Activated T-cell treated with anti-CD3 and anti-CD28 coated beads for 1 hour (primary cell): ENCODE data around the gene PANX1.
"Not testable (repeated sequence)": the region's sequence is repeated elsewhere in the genome, so short reads cannot be mapped to it uniquely, and the experiment has no call there.

Source experiments
- DNase-seq: peaks from one replicate; pipeline ENCODE4 v3.0.0-alpha.2; 2020; ENCODE audit warnings: low read depth

PANX1 gene

DNA sequence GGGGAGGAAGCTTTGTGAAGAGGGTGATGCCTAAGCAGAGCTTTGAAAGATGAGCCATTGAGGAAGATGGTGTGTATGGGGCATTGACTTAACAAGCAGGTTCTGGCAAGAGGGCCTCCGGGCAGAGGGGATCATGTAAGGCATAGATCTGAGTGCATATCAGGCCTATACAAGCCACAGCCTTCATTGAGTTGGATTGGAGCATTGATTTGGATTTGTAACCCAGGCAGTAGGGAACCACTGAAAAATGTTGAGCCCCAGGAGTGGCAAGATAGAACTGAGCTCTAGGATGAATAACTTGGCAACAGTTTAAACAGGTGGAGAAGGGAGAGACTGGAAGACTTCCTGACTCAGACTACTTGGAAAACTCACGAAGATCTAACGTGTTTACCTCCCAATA lies 21.4 kb downstream of the PANX1 start:
- no peak for DNase-seq

DNA sequence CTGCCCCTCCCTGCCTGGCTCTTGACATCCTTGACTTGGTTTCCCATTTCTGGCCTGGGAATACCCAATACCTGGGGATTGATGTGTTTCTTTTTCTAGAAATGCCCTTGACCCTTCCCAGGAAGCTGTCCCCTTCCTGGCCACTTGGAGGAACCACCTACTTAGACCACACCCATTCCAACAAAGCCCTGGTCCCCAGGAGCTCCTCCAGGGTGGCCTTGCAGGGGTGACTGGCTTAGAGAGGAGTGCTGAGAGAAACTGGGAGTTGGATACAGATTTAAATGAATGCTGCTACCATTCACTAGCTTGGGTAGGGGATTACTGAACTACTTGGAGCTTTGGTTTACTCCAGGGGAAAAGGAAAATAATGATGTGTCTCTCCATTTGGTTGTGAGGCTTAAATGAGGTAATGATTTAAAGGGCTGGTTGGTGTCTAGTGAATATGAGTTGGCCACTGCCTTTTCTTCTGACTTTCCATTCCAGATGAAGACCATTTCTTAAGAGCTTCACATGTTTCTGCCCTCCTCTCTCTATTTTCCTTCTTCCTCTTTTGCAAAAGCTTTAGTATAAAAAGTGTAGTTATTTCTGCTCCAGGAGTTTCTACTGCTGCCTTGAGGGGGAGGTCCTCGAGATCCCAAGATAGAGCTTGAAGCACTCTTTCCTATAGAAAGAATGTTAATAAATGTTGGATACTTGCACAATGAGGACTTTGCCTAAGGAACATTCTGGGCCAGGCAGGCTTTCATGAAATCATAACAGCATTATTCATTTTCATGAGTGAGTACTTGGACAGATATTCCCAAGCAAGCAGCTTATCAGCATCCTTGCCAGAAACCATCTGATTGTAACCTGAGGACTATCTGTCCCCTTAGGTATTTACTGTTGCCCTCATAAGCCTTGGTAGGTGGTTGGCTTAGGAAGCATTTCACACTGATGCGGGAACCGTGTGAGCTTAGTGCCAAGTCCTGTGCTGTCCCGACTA lies 22.4 kb downstream of the PANX1 start:
- no peak for DNase-seq

DNA sequence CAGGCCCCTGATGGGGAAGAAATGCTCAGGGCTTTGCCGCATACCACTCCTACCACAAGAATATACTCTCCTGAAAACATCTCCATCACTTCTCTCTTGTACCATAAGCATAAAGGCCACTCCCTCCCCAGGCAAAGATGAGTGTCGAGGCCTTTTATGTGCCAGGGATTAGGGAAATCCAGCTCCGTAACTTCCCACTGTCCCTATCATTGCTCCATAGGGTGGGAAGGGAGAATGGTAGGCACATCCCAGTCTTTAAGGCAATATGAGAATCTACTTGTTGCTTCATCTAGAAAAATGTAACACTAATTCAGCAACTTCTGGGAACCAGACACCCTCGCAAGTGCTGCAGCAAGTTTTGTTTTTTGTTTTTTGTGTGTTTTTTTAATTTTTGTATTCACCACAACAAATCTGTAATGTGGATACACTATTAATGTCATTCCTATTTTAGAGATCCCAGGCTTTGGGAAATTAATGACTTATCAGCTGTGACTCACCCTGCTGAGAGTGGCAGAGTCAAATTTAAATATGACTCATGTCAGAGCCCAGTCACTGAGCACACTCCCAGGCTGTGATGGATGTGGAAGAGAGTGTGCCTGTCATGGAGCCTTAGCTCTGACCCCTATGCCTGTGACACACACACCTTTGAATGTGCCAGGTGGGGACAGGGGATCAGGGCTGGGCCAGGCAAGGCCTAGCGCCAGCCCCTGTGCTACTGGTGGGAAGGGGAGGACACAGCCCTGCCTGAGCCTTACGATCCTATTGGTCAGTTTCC lies 23.4 kb downstream of the PANX1 start:
- DNase-seq, result no peak

DNA sequence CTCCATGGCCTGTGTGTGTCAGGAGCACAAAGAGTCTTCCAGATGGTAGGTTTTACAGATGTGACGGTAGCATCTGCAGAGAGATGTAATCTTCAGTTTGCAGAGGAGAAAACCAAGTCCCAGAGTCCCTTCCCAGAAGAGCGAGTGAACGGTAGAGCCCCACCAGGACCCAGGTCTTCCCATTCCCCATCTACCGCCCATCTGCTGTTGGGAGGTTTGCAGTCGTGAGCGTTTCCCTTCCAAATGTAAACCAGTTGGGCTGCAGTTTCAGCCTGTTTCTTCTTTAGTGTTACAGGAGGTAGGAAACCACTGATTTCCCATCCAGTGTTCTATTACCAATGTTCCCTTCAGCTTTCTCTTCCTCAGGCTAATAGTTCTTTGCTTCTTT lies 24.0 kb downstream of the PANX1 start:
- DNase-seq, result no peak

DNA sequence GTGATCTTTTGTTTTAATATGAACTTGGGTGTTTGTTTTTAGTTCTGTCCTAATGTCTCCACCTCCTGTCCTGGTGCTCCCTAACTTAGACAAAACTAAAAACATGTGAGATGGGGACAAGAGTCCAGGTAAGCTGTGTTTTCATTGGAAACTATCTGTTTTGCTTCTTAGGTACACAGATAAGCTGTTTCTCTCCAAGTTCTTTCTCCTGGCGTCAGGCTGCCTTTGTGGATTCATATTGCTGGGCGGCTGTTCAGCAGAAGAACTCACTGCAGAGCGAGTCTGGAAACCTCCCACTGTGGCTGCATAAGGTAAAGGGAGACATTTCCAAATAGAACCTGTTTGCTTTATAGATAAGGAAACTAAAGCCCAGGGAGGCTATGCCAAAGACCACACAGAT lies 24.7 kb downstream of the PANX1 start:
- DNase-seq, result no peak

DNA sequence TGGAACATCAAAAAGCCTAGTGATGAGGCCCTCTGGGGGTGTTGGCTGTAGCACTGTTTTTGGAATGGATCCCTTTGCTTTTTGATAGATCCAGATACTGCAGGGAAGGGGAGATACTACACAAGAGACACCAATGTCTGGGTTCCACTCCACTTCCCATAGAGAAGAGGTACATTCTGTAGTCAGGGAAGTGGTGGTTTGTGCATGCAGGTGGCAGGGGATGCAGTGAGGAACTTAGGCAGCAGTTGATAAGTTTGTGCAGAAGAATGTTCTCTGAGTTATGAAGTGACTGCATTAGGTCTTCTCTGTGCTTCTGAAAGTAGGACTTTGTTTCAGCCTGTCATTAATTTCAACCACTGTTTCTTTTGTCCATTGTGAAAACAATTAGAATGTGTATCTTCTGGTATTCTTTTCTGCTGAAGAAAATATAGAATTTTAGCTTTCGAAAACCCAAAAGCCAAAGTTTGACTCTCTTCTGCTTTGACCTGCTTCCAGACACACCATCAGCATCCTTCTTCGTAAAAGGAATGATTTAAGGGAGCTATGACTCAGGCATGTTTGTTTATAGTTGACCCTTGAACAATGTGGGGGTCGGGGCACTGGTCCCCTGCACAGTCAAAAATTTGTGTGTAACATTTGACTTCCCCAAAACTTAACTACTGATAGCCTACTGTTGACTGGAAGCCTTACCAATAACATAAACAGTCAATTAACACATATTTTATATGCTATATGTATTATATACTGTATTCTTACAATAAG lies 25.6 kb downstream of the PANX1 start:
- no peak for DNase-seq

DNA sequence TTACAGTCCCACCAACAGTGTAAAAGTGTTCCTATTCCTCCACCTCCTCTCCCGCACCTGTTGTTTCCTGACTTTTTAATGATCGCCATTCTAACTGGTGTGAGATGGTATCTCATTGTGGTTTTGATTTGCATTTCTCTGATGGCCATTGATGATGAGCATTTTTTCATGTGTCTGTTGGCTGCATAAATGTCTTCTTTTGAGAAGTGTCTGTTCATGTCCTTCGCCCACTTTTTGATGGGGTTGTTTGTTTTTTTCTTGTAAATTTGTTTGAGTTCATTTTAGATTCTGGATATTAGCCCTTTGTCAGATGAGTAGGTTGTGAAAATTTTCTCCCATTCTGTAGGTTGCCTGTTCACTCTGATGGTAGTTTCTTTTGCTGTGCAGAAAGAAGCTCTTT lies 28.7 kb downstream of the PANX1 start:
- not testable (repeated sequence) for DNase-seq

DNA sequence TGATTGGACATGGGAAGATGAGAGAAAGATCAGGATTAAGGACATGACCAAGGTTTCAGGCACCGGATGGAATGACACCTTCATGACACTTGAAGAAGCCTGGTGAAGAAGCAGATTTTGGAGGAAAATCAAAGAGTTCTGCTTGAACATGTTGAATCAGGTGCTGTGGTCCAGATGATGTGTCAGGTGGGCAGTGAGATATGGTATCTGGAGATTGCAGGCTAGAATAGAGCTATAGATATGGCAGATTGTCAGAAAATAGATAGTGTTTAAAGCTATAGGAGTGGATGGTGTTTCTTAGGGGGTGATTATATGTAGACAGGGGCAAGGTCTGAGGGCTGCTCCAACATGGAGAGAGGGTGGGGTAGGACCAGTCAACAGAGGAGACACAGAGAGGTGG lies 40.2 kb downstream of the PANX1 start:
- DNase-seq, result no peak

DNA sequence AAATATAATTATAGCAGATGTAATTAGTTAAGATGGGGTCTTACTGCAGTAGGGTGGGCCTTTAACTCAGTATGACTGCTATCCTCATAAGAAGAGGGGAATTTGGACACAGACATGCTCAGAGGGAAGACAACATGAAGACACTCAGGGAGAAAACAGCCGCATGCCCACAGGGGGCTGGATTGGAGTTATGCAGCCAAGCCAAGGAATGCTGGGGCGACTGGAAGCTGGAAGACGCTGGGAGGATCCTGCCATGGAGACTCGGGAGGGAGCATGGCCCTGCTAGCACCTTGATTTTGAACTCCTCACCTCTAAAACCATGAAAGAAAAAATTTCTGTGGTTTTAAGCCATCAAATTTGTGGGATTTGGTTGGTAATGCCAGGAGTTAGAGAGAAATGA lies 40.9 kb downstream of the PANX1 start:
- DNase-seq, result no peak

DNA sequence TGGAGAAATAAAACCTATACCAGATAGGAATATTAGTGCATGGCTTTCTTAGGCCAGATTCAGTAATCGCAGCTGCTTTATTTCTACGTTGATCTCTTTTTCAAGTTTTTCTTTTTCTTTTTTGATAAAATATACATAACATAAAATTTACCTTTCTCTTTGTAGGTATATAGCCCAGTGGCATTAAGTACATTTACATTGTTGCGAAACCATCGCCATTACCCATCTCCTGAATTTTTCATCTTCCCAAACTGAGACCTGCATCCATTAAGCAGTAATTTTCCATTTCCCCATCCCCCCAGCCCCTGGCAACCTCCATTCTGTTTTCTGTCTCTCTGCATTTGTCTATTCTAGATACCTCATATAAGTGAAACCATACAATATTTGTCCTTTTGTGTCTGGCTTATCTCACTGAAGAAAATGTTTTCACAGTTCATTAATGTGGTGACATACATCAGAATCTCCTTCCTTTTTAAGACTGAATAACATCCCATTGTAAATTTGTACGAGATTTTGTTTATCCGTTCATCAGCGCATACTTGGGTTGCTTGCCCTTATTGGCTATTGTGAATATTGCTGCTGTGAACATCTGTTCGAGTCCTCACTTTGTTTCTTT lies 41.4 kb downstream of the PANX1 start:
- DNase-seq, result no peak

DNA sequence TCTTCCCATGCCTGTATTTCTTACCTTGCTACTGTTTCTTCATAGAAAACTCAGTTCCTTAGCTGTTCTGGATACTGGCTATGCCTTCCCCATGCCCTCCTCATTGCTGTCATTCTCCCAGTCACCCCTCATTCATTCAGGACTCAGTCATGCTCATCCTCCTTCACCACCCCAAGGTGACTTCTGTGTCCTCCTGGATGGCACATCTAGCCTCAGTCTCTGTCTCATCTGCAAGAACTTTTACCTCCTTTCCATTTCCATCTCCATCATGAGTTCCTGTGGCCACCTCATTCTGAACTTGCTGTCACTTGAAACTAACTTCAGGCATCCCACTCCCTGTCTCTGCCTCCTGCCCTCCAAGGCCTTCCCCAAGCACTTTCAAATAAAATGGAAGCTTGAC lies 42.3 kb downstream of the PANX1 start:
- no peak for DNase-seq

DNA sequence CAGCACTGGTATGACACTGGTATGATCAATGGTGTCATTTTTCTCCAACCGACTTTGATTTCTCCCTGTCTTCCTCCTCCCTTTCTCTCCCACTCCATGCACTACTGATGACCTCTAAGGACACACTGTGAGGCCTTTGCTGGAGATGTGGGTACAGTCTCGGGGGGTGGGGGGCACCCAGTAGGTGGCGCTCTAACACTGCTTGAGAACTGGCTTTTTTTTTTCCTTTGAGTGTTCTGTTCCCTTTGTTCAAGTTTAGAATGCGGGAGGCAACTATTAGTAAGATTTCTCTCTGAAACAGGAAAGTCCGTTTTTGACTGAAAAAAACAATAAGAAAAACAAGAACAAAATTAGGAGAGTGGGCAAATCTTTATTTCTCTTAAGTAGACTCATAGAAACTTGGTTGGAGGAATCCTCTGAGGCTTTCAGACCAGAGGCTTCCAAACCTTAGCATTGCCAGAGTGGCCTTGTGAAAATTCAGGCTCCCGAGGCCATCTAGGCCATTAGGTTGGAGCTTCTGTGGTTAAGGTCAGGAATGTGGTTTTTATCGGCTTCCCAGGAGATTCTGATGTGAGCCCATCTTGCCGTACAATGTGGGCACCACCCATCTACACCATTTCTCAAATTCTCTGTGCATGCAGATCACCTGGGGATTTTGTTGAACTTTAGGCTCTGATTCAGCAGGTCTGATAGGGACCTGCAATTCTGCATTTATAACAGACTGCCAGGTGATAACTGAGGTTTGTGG lies 43.2 kb downstream of the PANX1 start:
- DNase-seq, result peak; percentile 17

DNA sequence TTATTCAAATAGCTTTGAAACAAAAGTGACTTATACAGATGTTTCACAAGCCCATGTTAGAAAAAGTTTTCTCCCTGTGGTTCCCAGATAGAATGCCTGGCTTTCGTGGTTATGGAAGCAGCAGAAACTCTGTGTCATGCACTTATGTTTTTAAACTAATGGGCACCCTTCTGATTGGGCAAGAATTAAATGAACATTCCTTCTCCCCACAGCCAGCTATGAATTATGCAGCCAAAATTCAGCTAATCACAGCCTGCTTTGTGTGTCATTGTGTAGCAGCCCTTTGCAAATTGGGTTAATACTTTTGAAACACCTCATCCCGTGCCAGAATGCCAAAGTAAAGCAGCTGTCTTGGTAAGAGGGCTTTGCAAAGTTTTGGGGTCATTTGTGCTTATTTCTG lies 46.9 kb downstream of the PANX1 start:
- no peak for DNase-seq

DNA sequence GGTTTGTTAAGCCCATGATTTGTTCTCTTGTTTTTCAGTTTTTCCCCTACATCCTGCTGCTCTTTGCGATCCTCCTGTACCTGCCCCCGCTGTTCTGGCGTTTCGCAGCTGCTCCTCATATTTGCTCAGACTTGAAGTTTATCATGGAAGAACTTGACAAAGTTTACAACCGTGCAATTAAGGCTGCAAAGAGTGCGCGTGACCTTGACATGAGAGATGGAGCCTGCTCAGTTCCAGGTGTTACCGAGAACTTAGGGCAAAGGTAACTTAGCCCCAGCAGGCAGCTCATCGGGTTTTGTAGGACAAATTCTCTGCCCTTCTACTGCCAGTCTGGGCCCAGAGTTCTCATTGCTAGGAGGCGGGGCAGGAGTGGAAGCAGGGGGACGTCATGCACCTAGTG lies 49.7 kb downstream of the PANX1 start:
- no peak for DNase-seq

DNA sequence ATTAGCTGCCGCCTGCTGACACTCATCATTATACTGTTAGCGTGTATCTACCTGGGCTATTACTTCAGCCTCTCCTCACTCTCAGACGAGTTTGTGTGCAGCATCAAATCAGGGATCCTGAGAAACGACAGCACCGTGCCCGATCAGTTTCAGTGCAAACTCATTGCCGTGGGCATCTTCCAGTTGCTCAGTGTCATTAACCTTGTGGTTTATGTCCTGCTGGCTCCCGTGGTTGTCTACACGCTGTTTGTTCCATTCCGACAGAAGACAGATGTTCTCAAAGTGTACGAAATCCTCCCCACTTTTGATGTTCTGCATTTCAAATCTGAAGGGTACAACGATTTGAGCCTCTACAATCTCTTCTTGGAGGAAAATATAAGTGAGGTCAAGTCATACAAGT lies 51.1 kb downstream of the PANX1 start:
- no peak for DNase-seq

DNA sequence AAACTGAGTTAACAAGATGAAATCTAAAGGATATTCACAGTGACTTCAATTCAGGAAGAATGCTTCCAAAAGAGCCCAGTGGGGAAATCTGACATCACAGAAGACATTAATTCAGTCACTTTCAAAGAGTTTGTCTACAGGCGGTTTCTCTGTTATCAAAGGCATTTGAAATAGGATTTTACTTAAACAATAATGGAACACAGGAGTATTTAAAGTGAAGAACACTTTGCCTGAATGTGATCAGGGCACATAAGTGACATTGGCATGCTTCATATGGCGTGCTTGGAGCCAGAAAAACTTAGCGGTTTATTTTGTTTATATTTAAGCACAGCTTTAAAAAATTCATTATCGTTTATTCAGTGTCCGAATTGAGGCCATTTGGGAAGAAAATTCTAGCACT lies 52.9 kb downstream of the PANX1 start:
- no peak for DNase-seq

DNA sequence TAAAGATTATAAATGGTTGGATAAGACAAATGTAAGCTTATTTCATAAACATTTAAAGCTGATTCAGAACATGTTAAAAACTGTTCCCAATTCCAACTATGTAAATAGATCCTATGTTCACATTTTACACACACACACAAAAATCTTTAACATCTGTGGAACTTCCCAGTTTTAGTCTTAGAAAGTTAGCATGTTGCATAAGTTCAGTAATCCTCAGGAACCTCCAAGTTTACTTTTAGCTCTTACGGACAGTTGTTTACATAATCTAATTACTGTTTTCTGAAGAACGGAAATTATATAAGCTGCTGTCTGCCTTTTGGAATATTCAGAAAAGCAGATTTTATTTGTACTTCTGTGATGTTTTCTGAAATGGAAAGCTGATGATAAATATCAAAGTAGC lies 53.3 kb downstream of the PANX1 start:
- DNase-seq, result no peak

DNA sequence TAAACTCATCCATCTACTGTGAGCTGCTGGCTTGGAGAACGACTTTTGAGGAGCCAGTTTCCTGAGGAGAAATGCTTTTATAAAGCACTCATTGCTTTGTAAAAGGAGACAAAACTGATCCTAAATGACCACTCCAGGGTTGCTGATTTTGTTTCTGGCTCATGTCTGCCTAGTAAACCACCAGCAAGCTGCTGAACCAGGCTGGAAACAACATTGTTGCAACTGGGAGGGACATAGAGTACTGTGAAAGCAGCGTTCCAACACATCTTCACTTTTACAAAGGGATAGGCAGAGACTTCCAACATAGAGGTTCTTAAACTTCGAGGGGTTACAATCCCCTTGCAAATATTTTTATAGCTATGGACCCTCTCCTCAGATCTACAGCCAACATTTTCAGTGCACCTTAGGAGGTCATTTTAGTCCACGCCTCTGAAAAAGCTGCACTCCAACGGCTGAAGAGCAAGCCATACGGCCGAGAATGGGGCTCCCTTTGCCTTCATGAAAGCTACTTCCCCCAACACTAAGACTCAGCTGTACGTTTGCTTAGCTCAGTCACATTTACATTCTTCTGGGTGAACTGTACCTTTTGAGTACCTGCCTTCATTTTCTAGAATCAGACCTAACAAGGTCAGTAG lies 54.7 kb downstream of the PANX1 start:
- DNase-seq, result no peak

DNA sequence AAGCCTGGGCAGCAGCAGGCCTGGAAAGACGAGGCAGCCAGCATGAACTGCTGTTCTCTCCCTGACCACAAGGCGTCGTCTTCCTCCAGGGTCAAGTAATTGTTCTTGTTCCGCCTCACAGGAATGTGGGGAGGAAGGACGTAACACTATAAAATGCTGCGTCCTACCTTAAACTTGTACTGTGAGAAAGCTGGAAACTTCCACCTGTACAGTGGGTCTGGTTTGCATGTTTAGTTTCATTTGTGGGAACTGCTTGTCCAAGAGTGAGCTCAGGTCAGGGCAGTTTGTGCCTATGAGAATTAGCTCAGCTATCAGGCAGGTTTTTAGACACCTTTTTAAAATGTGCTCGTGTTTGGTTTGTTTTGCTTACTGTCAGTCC lies 55.2 kb downstream of the PANX1 start:
- DNase-seq, result no peak

DNA sequence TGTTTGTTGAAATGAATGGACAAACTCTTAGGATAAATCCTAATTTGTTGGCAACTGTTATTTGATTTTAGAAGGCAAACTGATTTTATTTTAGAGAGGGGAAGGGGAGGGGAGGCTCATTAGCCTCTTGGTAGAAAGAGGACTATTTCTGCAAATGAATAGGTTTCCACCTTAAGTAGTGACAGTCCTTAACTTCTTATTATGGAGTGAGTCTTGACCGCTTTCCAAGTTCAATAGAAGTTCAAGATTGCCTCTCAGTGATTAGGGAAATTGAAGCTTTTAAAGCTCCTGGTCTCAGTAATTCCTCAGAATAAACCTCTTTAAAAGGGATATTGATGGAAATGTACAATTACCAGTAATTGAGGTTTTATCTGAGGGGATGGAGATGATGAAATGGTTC lies 55.7 kb downstream of the PANX1 start:
- no peak for DNase-seq

DNA sequence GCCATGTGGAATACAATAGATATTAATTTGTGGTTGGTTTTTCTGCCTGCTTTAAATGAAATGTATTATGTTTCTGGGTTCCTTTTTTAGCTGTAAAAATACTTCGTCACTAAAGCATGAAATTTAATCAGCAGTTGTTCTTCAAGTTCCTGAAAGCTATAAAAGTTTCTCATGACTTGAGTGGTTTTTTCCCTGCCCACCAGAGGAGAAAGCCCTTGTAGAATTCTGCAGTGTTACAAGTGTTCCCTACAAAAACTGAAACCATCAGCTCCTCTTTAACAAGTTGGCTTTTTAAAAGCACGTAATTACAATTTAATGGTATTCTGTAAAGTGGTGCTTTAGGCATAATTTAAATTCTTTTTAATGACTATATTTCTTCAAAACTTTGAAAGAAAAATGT lies 56.2 kb downstream of the PANX1 start:
- DNase-seq, result no peak
